Thyroid gland (tissue), 4 donors: ENCODE results near the gene NAALAD2. TPM values are rescaled to one million over a fixed set of nuclear protein-coding genes. Genes with fewer than 3 reads are reported as not detected.

Source experiments
- DNase-seq, 2 donors: peaks; one replicate each; pipeline ENCODE4 v3.0.0-alpha.2; 2019
- H3K27ac ChIP-seq, 3 donors: fragments of 200-600 bp; sonication (generic); 1 replicate in 2 of 3; 2 replicates in 1 of 3; pipeline ENCODE4 v1.5.1; 2016 to 2019; ENCODE audit warnings: mild to moderate bottlenecking in 1 of 3, moderate library complexity in 1 of 3
- H3K27me3 ChIP-seq: fragments of 200-600 bp; sonication (generic); one replicate; pipeline ENCODE4 v1.5.1; 2019
- H3K36me3 ChIP-seq, 2 donors: fragments of 200-600 bp; sonication (generic); one replicate each; pipeline ENCODE4 v1.5.1; 2016 to 2019
- H3K4me1 ChIP-seq, 2 donors: fragments of 200-600 bp; sonication (generic); one replicate each; pipeline ENCODE4 v1.5.1; 2017 to 2019
- H3K4me3 ChIP-seq, 3 donors: fragments of 200-600 bp; sonication (generic); replicated peaks in 1 of 3; 1 replicate in 2 of 3; 2 replicates in 1 of 3; pipeline ENCODE4 v1.5.1; 2016; ENCODE audit warnings: mild to moderate bottlenecking in 1 of 3
- H3K9me3 ChIP-seq: fragments of 200-600 bp; sonication (generic); one replicate; pipeline ENCODE4 v1.5.1; 2017
- POLR2A ChIP-seq, 2 donors: fragments of 450-650 bp; IDR thresholded peaks; one replicate each; pipeline ENCODE4 v1.6.1; 2017; ENCODE audit warnings: antibody characterized with exemption in 2 of 2, mild to moderate bottlenecking in 2 of 2, moderate library complexity in 1 of 2
- WGBS, 2 donors: methylation state at CpG; one replicate each; pipeline ENCODE4 v1.1.5; 2017; 5-methylcytosine and 5-hydroxymethylcytosine counted together
- intact Hi-C: fragments of 100-400 bp; cut with DNase I; formaldehyde crosslinking; loops from one replicate; pipeline ENCODE4 v1.15.1; 2023
- total RNA-seq, 4 donors: library from RNA; depleted of rRNA; stranded (reverse); fragments of >200 nt; gene quantifications; one replicate each; pipeline ENCODE4 v1.2.3, GENCODE V29; 2016
- TF ChIP-seq, protein P1 (sequence below), 6 experiments: fragments of 200-600 bp in 3 of 6; fragments of 450-650 bp in 3 of 6; sonication (generic) in 3 of 6; IDR thresholded peaks; one replicate each; pipeline ENCODE4 v1.5.1; 2016 to 2019; ENCODE audit warnings: antibody characterized with exemption in 6 of 6, mild to moderate bottlenecking in 2 of 6, inconsistent platforms in 1 of 6, moderate library complexity in 1 of 6

Gene NAALAD2
- total RNA-seq, 4 donors from 2014 or later = 1.1 to 4.3 (median 2.2) TPM

DNA sequence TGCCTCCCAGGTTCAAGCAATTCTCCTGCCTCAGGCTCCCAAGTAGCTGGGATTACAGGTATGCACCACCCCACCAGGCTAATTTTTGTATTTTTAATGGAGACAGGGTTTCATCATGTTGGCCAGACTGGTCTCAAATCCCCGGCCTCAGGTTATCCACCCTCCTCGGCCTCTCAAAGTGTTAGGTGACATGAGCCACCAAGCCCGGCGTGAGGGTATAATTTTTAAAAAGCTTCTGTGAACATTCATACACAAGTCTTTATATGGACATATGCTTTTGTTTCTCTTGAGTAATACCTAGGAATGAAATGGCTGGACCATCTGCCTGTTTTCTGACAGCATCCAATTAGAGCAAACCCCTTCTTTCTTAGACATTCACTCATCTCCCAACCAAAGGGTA is 14.3 kb upstream of the NAALAD2 start:
- Histone ChIP-seq H3K27me3 (no peaks in the 10 kb centered on the region), H3K4me3 (no peak overlapping the region), H3K9me3 (no peaks in the 10 kb centered on the region), H3K4me1 (no peaks in the 10 kb centered on the region), H3K27ac (no peak overlapping the region), H3K36me3 (no peaks in the 10 kb centered on the region)
- DNase-seq = no peak
- TF ChIP-seq, protein P1, sequence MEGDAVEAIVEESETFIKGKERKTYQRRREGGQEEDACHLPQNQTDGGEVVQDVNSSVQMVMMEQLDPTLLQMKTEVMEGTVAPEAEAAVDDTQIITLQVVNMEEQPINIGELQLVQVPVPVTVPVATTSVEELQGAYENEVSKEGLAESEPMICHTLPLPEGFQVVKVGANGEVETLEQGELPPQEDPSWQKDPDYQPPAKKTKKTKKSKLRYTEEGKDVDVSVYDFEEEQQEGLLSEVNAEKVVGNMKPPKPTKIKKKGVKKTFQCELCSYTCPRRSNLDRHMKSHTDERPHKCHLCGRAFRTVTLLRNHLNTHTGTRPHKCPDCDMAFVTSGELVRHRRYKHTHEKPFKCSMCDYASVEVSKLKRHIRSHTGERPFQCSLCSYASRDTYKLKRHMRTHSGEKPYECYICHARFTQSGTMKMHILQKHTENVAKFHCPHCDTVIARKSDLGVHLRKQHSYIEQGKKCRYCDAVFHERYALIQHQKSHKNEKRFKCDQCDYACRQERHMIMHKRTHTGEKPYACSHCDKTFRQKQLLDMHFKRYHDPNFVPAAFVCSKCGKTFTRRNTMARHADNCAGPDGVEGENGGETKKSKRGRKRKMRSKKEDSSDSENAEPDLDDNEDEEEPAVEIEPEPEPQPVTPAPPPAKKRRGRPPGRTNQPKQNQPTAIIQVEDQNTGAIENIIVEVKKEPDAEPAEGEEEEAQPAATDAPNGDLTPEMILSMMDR (IDR thresholded peaks at IDR 0.05) = no peak
- no peak for TF ChIP-seq POLR2A (IDR thresholded peaks at IDR 0.05)
- WGBS, 2 donors = 94 to 95% methylated on average over 4 of the region's 4 CpGs
- intact Hi-C loops = no loop called here

- H3K4me3 ChIP-seq = no peak overlapping the region
- no peak for TF ChIP-seq POLR2A (IDR thresholded peaks at IDR 0.05)
- TF ChIP-seq, protein P1 (IDR thresholded peaks at IDR 0.05) = no peak
- no peaks in the 10 kb centered on the region for H3K36me3 ChIP-seq
- no peaks in the 10 kb centered on the region for H3K9me3 ChIP-seq
- H3K27ac ChIP-seq = no peak overlapping the region
- H3K4me1 ChIP-seq = no peaks in the 10 kb centered on the region
- intact Hi-C loops = no loop called here
- no peak for DNase-seq
- 31 to 33% methylated on average over 1 of the region's 1 CpG for WGBS, 2 donors
- H3K27me3 ChIP-seq = no peaks in the 10 kb centered on the region
Observed at GRCh38 chr11:90124371-90124770, 10.1 kb upstream of the NAALAD2 start.

DNA sequence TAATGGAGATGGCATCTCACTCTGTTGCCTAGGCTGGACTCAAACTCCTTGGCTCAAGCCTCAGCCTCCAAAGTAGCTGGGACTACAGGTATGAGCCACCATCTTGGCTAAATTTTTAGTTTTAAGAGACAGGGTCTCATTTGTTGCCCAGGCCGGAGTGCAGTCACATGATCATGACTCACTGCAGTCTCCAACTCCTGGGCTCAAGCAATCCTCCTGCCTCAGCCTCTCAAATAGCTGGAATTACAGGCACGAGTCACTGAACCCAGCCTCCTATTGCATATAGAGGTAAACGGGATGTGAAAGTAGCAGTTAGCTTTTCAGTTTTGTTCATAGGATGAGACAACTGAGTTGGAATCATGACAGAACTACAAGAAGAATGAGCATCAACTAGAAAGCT is 9.5 kb upstream of the NAALAD2 start:
- no peaks in the 10 kb centered on the region for H3K4me1 ChIP-seq
- intact Hi-C loops = no loop called here
- no peaks in the 10 kb centered on the region for H3K27me3 ChIP-seq
- 77 to 86% methylated on average over 3 of the region's 3 CpGs for WGBS, 2 donors
- H3K27ac ChIP-seq = no peak overlapping the region
- no peak for DNase-seq
- no peak overlapping the region for H3K4me3 ChIP-seq
- TF ChIP-seq, protein P1 (IDR thresholded peaks at IDR 0.05) = no peak
- TF ChIP-seq POLR2A (IDR thresholded peaks at IDR 0.05) = no peak
- H3K36me3 ChIP-seq = no peaks in the 10 kb centered on the region
- no peaks in the 10 kb centered on the region for H3K9me3 ChIP-seq

- Histone ChIP-seq H3K9me3 (no peaks in the 10 kb centered on the region), H3K36me3 (no peaks in the 10 kb centered on the region), H3K4me3 (peak overlapping the region in 2 of 3 donors; percentile 21 to 30), H3K4me1 (peaks cover 0 to 6% of the 10 kb centered on the region in 2 donors), H3K27ac (no peak overlapping the region), H3K27me3 (no peaks in the 10 kb centered on the region)
- intact Hi-C loops = no loop called here
- no peak for TF ChIP-seq POLR2A (IDR thresholded peaks at IDR 0.05)
- TF ChIP-seq, protein P1 (IDR thresholded peaks at IDR 0.05) = no peak
- no peak for DNase-seq
- WGBS, 2 donors = 28 to 31% methylated on average over 11 of the region's 11 CpGs
Observed at GRCh38 chr11:90133560-90134477, 644 bp upstream of the NAALAD2 start.

GRCh38 chr11:90135016-90135415 is 553 bp downstream of the NAALAD2 start:
- no peak for DNase-seq
- Histone ChIP-seq H3K4me1 (peaks cover 0 to 6% of the 10 kb centered on the region in 2 donors), H3K9me3 (no peaks in the 10 kb centered on the region), H3K4me3 (peak overlapping the region in 2 of 3 donors; percentile 21 to 30), H3K36me3 (no peaks in the 10 kb centered on the region), H3K27ac (no peak overlapping the region), H3K27me3 (no peaks in the 10 kb centered on the region)
- intact Hi-C loops = no loop called here
- no peak for TF ChIP-seq POLR2A (IDR thresholded peaks at IDR 0.05)
- TF ChIP-seq, protein P1 (IDR thresholded peaks at IDR 0.05) = no peak
- WGBS, 2 donors = 1 to 3% methylated on average over 5 of the region's 5 CpGs
